NCI-H2081 (cell line): Measurements from ENCODE around the gene ADM.

Experiments
- DNase-seq, 2 experiments: peaks; one replicate each; lab custom pipeline; 2025; lab: John Stamatoyannopoulos, UW

The ADM gene

GRCh38 chr11:10309163-10310093 lies 4.6 kb downstream of the ADM start:
- peak in 1 of 2 experiments; percentile 2 for DNase-seq

- no peak for DNase-seq
Measured at GRCh38 chr11:10310301-10310841, 5.5 kb downstream of the ADM start.

- DNase-seq, result no peak
Measured at GRCh38 chr11:10311802-10312201, 6.9 kb downstream of the ADM start.

GRCh38 chr11:10314199-10315072 lies 9.6 kb downstream of the ADM start:
- peak in 1 of 2 experiments; percentile 46 for DNase-seq

GRCh38 chr11:10315083-10315482 lies 10.2 kb downstream of the ADM start:
- no peak for DNase-seq

DNA sequence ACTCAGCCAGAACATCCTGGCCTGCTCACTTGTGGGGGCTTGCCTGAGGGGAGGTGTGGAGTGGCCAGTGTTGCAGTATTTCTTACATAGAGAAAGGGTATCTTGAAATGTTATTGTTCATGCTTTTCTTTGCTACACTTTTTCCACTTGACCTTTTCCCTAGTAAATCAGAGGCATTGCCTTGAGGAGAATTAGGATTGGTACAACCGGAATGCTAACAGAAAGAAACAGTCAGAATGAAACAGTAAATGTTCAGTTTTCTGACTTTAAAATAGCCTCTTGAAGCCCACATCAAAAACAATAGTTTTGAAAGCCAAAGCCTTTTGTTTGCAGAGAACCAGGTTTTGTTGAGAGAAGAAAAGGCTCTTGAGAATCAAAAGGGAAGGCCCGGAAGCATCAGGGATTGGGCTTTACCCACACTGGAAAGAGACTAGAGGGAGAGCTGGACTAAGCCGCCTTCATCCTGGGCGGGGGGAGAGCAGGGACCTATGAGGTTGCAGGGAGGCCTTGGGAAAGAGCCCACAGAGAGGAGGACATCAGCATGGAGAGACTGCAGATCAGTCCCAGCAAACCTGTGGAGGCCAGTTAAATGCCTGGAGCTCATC lies 12.4 kb downstream of the ADM start:
- DNase-seq, result peak; percentile 11 to 47

DNA sequence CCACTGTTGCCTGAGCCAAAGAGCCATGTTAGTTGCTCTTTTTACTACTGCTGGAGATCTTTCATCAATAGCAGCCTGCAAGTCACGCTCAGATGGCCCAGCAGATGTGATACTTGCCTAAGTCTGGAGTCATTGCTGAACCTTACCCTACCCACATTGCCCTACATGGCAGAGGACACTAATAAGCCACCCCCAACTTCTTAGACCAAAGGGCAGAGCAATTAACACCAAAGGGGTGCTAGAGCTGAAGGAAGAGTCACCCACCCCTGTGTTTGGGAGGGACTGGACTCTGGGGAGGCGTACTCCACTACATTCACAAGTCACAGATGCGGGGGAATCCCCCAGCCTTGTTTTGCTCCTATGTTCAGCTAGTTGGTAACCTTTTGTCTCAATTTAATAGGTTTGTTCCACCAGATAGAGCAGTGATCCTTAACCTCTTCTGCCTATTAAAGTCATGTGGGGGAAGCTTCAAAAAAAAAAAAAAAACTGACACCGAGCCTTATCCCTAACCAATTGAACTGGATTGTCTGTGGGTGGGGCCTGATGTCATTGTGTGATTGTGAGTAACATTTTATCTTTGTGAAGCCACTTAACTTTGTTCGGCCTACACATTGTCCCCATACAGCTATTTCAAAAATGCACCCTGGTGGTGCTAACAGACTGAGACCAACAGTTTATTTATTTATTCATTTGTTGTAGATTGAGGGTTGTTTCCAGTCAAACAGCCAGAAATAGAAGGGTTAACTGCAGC lies 13.1 kb downstream of the ADM start:
- DNase-seq, result no peak

GRCh38 chr11:10318527-10318802 lies 13.6 kb downstream of the ADM start:
- peak; percentile 65 to 79 for DNase-seq

- no peak for DNase-seq
Measured at GRCh38 chr11:10319702-10320558, 15.1 kb downstream of the ADM start.

DNA sequence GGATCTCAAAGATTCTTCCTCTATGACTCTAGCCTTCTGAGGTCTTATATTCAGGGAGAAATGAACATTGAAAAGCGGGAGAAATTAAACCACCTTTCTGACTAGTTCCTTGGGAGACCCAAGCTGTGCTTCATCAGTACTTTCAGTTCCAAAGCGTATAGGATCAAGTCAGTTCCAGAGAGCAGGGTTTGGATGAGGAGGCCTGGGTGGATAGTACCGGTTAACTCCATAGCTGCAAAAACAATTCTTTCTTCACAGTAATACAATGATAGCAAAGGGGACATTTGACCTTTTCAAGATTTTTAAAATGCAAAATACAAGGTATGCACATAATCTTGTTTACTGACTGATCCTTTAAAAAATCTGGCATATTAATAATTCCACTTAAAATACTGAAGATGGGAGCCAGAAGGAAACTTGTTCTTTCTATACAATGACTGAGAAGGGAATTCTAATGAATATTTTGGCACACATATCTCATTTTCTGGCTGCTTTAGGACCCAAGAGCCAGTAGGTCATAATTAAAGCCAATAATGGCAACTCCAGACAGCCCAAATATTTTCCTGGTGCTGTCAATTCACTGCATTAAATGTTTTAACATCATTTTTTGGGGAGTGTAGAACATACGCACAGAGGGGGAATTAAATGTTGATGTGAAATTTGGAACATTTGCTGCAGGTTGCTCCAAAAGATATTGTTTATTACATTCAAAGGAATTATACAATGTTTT lies 16.0 kb downstream of the ADM start:
- no peak for DNase-seq

GRCh38 chr11:10322401-10322800 lies 17.5 kb downstream of the ADM start:
- DNase-seq, result no peak

DNA sequence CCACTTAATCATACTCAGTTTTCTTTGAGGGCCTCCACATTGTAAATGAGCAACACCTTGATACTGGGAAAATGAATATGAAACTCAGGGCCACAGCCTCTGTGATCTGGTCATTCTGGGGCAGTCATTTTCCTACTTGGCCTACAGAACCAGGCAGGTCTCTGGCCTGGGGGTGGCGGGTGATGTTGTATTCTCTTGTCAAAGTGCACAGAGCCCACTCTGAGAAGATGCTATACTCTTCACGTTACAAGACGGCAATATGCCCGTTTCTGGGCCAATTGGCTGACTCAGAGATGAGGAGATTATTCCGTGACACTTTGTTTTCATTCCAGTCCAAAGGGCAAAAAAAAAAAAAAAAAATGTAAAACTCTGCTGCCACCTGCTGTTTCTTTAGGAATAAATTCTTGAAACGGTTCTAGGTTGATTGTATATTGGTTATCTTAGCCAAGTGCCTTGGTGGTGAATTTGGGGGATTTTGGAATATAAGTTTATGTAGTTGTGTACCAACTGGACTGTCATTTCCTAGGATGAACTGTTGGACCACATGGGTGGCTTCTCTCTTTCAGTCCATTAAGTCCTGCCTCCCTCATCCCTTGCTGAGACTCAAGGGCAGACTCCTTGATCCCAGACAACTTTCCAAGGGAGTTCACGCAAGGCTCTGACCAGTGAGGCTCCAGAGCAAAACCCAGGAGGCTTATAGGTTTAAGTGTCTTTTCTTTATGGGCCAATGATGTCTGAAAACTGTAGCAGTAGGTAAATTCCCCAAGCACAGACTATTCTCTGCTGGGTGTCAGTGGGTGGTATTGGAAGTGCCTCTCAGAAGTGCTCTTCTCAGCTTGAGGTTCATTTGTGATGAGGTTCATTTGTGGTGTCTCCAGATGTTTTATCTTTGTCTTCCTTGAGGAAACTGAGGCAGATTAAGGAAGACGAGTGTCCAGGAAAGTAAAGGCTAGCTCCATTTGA lies 18.2 kb downstream of the ADM start:
- peak; percentile 22 to 61 for DNase-seq

DNA sequence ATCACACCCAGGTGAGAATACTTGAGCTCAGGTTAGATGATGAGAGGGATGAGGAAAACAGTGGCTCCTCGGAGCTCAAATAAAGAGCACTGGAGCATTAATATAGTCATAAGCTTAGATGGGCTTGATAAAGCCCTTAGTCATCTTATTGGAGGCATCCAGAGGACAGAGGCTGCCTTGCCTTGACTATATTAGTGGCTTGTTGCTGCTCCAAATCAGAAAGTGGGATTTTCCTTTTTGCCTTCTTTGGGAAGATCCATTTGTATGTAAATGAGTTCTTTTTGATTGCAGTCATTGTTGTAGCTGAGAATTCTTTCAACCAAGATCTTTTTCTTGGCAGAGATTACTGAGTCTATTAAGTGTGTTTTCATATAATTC lies 18.9 kb downstream of the ADM start:
- DNase-seq, result no peak

DNA sequence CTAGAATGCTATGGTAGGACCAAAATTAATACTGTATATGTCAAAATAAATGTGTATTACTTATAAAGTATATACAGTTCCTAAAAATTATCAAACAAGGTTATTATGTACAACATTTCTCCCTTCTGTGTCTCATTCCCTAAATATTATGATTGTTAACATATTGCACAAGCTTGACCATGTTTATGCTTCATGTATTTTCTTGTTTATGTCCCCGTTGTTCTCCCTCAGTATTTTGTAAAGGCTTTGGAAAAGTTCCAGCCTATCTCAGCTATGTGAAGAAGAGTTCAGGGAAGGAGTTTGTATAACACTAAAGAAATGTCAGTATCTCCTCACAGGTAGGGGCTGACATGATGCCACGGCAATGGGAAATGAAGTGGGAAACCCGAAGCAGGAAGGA lies 19.6 kb downstream of the ADM start:
- DNase-seq, result no peak

DNA sequence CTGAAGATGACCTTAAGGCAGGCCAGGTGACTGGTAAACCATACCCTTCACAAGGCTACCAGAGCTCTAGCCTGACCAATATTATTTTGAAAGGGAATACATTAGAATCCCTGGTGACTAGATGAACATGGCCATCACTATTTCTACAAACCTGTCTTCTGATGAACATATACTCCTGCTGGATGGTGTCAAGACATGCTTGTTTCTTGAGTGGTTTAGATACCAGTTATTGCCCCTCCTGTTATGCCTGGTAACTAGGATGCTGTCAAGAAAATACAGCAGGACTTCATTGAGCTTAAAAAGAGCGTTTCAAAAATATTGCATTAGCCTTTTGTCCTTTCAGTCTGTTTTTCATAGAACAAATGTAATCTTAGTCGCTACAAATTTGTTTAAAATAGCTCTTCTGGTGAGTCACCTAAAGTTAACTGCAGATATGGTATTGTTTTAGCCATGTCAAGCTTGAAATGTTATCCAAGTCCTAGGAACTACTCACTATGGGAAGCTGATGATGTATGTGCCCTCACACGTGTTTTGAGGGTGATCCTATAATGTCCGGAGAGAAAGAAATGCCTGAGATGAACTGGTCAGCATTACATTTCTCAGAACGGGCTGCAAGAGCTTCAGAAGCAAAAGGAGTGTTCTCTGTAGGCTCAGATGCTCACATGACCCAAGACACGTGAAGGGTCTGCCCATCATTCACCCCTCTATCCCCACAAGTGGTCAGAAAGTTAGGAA lies 20.6 kb downstream of the ADM start:
- DNase-seq, result no peak

GRCh38 chr11:10326012-10326964 lies 21.4 kb downstream of the ADM start:
- no peak for DNase-seq

GRCh38 chr11:10327254-10327653 lies 22.4 kb downstream of the ADM start:
- DNase-seq, result no peak
